RWPE1 (cell line): Measurements from ENCODE around the gene YPEL2.

ENCODE experiments used
- CTCF ChIA-PET: fragments of 350-600 bp; sonication (Branson Sonifier 250); formaldehyde crosslinking; extraction: SDS; loops from one replicate; lab custom pipeline; 2021; lab: Yijun Ruan, JAX
- POLR2A ChIA-PET: fragments of 400-600 bp; formaldehyde crosslinking; extraction: SDS; loops from one replicate; lab custom pipeline; 2020; ENCODE audit warnings: antibody characterized with exemption; ENCODE audit not compliant: low non-redundant PET; lab: Yijun Ruan, JAX
- DNase-seq: peaks from one replicate; pipeline ENCODE4 v3.0.0; 2012; ENCODE audit warnings: low spot score
- H3K27ac ChIP-seq: fragments of 450-650 bp; 2 replicates; pipeline ENCODE4 v1.5.1; 2017
- CTCF ChIP-seq: fragments of 450-650 bp; conservative IDR thresholded peaks from 2 replicates; pipeline ENCODE4 v1.5.1; 2017; ENCODE audit warnings: low read depth, mild to moderate bottlenecking

The YPEL2 gene

GRCh38 chr17:59366773-59367656, 35.6 kb downstream of the YPEL2 start:
- CTCF ChIA-PET: no interaction called here

GRCh38 chr17:59367657-59368045, 36.2 kb downstream of the YPEL2 start:
- DNase-seq: peak; percentile 23
- ChIA-PET CTCF (no interaction called here), POLR2A (no interaction called here)
- H3K27ac ChIP-seq: no peak overlapping the region
- no peak for TF ChIP-seq CTCF

More at GRCh38 chr17:59366773-59367656, 35.6 kb downstream of the YPEL2 start:
- POLR2A ChIA-PET: no interaction called here
- no peak for TF ChIP-seq CTCF
- no peak for DNase-seq
- no peak overlapping the region for H3K27ac ChIP-seq

GRCh38 chr17:59368218-59368857, 36.9 kb downstream of the YPEL2 start:
- POLR2A ChIA-PET: no interaction called here
- DNase-seq: no peak
- H3K27ac ChIP-seq: no peak overlapping the region
- no peak for TF ChIP-seq CTCF
- CTCF ChIA-PET: interaction anchor here (0.6 kb wide), 1 partner anchor 308 kb away, joined by 3 read pairs; no protein-coding TSS in a partner anchor

GRCh38 chr17:59369031-59369975, 37.8 kb downstream of the YPEL2 start:
- ChIA-PET CTCF (no interaction called here), POLR2A (no interaction called here)
- H3K27ac ChIP-seq: no peak overlapping the region
- no peak for TF ChIP-seq CTCF
- DNase-seq: no peak

GRCh38 chr17:59370593-59371299, 39.3 kb downstream of the YPEL2 start:
- DNase-seq: no peak
- POLR2A ChIA-PET: no interaction called here
- no peak overlapping the region for H3K27ac ChIP-seq
- TF ChIP-seq CTCF: no peak
- CTCF ChIA-PET: no interaction called here
